SK-N-SH treated with all-trans-retinoic acid at 6 μM for 48 hours (cell line): ENCODE results near the gene CDH4.

ENCODE experiments used
- ARNTL ChIP-seq: fragments of 450-650 bp; formaldehyde crosslinking; IDR thresholded peaks from 2 replicates; pipeline ENCODE4 v1.5.0; 2020; ENCODE audit warnings: low read depth, mild to moderate bottlenecking, moderate library complexity, borderline replicate concordance
- CSRNP3 ChIP-seq: fragments of 250-450 bp; sonication (Bioruptor Pico); IDR thresholded peaks from 2 replicates; pipeline ENCODE4 v1.5.1; 2021; ENCODE audit warnings: mild to moderate bottlenecking, moderate library complexity
- GLIS3 ChIP-seq: fragments of 250-450 bp; sonication (Bioruptor Pico); IDR thresholded peaks from 2 replicates; pipeline ENCODE4 v1.5.0; 2020; ENCODE audit warnings: mild to moderate bottlenecking, moderate library complexity
- ISL1 ChIP-seq: fragments of 250-450 bp; sonication (Bioruptor Pico); IDR thresholded peaks from 2 replicates; pipeline ENCODE4 v2.1.2; 2022; ENCODE audit warnings: mild to moderate bottlenecking, moderate library complexity
- OSR1 ChIP-seq: fragments of 250-450 bp; sonication (Bioruptor Pico); IDR thresholded peaks from 2 replicates; pipeline ENCODE4 v1.8.0; 2022; ENCODE audit warnings: moderate library complexity, mild to moderate bottlenecking, inconsistent platforms
- PATZ1 ChIP-seq: fragments of 250-450 bp; sonication (Bioruptor Pico); IDR thresholded peaks from 2 replicates; pipeline ENCODE4 v1.8.0; 2020; ENCODE audit warnings: mild to moderate bottlenecking, moderate library complexity, borderline replicate concordance
- SNAI2 ChIP-seq: fragments of 250-450 bp; sonication (Bioruptor Pico); IDR thresholded peaks from 2 replicates; pipeline ENCODE4 v1.5.0; 2020; ENCODE audit warnings: mild to moderate bottlenecking, moderate library complexity
- TOX ChIP-seq: fragments of 250-450 bp; sonication (Bioruptor Pico); IDR thresholded peaks from 2 replicates; pipeline ENCODE4 v1.8.0; 2021; ENCODE audit warnings: mild to moderate bottlenecking, moderate library complexity, borderline replicate concordance
- ZC3H10 ChIP-seq: fragments of 250-450 bp; sonication (Bioruptor Pico); IDR thresholded peaks from 2 replicates; pipeline ENCODE4 v1.5.1; 2021; ENCODE audit warnings: mild to moderate bottlenecking, moderate library complexity
- ZFP3 ChIP-seq: fragments of 250-450 bp; sonication (Bioruptor Pico); IDR thresholded peaks from 2 replicates; pipeline ENCODE4 v1.5.0; 2020; ENCODE audit warnings: mild to moderate bottlenecking, moderate library complexity
- ZFP30 ChIP-seq: fragments of 450-650 bp; formaldehyde crosslinking; IDR thresholded peaks from 2 replicates; pipeline ENCODE4 v1.5.0; 2022; ENCODE audit warnings: mild to moderate bottlenecking, moderate library complexity
- ZNF8 ChIP-seq: fragments of 450-650 bp; formaldehyde crosslinking; IDR thresholded peaks from 2 replicates; pipeline ENCODE4 v1.5.0; 2020; ENCODE audit warnings: mild to moderate bottlenecking, moderate library complexity
- TF ChIP-seq, protein P1 (sequence below): fragments of 250-450 bp; sonication (Bioruptor Pico); IDR thresholded peaks from 2 replicates; pipeline ENCODE4 v1.5.1; 2020; ENCODE audit warnings: low read depth, mild to moderate bottlenecking, moderate library complexity
- TF ChIP-seq, protein P2 (sequence below): fragments of 250-450 bp; sonication (Bioruptor Pico); IDR thresholded peaks from 2 replicates; pipeline ENCODE4 v1.8.0; 2021; ENCODE audit warnings: low read depth, mild to moderate bottlenecking, moderate library complexity, borderline replicate concordance

DNA sequence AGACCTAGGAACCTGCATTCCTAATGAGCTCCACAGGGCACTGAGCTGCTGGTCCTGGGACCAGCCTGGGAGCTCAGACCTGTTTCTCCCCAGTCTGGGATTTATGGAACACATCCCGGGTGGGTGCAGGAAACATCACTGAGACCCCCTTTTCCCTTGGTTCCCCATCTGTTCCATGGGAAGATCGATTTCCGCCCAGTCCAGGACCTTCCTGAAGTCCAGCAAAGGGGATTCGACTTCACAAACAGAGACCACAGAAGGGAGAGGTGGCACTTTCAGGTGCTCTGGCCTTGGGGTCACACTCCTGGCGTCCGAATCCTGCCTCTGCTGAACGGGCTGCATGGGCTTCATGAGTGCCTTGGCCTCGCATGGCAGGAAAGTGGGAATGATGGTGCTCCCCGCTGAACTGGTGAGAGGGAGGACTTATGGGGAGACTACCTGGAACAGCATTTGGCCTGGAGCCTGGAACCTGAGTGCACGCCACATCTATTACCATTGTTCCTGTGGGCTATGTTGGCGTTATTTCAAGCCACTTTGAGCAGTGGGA is 517.3 kb downstream of the CDH4 start:
- TF ChIP-seq PATZ1 (CRISPR knock-in tag) (no peak), ISL1 (no peak), CSRNP3 (CRISPR knock-in tag) (no peak), ZNF8 (CRISPR knock-in tag) (no peak), ZFP3 (CRISPR knock-in tag) (no peak), OSR1 (CRISPR knock-in tag) (no peak), ZFP30 (no peak), ZC3H10 (CRISPR knock-in tag) (no peak), ARNTL (no peak), TOX (CRISPR knock-in tag) (no peak), GLIS3 (CRISPR knock-in tag) (no peak), SNAI2 (CRISPR knock-in tag) (no peak)
- TF ChIP-seq, protein P1, sequence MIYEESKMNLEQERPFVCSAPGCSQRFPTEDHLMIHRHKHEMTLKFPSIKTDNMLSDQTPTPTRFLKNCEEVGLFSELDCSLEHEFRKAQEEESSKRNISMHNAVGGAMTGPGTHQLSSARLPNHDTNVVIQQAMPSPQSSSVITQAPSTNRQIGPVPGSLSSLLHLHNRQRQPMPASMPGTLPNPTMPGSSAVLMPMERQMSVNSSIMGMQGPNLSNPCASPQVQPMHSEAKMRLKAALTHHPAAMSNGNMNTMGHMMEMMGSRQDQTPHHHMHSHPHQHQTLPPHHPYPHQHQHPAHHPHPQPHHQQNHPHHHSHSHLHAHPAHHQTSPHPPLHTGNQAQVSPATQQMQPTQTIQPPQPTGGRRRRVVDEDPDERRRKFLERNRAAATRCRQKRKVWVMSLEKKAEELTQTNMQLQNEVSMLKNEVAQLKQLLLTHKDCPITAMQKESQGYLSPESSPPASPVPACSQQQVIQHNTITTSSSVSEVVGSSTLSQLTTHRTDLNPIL: no peak
- TF ChIP-seq, protein P2, sequence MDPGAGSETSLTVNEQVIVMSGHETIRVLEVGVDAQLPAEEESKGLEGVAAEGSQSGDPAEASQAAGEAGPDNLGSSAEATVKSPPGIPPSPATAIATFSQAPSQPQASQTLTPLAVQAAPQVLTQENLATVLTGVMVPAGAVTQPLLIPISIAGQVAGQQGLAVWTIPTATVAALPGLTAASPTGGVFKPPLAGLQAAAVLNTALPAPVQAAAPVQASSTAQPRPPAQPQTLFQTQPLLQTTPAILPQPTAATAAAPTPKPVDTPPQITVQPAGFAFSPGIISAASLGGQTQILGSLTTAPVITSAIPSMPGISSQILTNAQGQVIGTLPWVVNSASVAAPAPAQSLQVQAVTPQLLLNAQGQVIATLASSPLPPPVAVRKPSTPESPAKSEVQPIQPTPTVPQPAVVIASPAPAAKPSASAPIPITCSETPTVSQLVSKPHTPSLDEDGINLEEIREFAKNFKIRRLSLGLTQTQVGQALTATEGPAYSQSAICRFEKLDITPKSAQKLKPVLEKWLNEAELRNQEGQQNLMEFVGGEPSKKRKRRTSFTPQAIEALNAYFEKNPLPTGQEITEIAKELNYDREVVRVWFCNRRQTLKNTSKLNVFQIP (CRISPR knock-in tag): no peak
